GM12878 (cell line): Measurements from ENCODE around the gene PLEKHM3. TPM values are rescaled to one million over a fixed set of nuclear protein-coding genes. Genes with fewer than 3 reads are reported as not detected.

Source experiments
- ATAC-seq: fragments of 200-7000 bp; cut with Tn5 transposase; 3 replicates; pipeline ENCODE4 v1.9.1; 2020; ENCODE audit warnings: mild to moderate bottlenecking, moderate library complexity
- BruUV-seq: library from RNA; stranded (reverse); fragments of 400-500 nt; replicated peaks from 2 replicates; lab custom pipeline; 2021; lab: Mats Ljungman, UMichigan
- CTCF ChIA-PET: fragments of 300-600 bp; sonication (Branson Sonifier 250); formaldehyde crosslinking; extraction: SDS; loops from one replicate; lab custom pipeline; 2021; ENCODE audit warnings: inconsistent platforms; lab: Yijun Ruan, JAX
- POLR2A ChIA-PET: fragments of 350-600 bp; formaldehyde crosslinking; extraction: SDS; loops from one replicate; lab custom pipeline; 2021; ENCODE audit warnings: inconsistent platforms; lab: Charles Lee
- RAD21 ChIA-PET: fragments of 300-600 bp; sonication (Branson Sonifier 250); formaldehyde crosslinking; loops from one replicate; lab custom pipeline; 2023; ENCODE audit warnings: antibody characterized with exemption; ENCODE audit not compliant: unreplicated experiment; lab: Charles Lee
- SMC1A ChIA-PET: fragments of 300-600 bp; sonication (Branson Sonifier 250); formaldehyde crosslinking; loops from one replicate; lab custom pipeline; 2023; ENCODE audit not compliant: unreplicated experiment, uncharacterized antibody; lab: Charles Lee
- DNase-seq: peaks from one replicate; pipeline ENCODE4 v3.0.0-alpha.2; 2011; ENCODE audit warnings: low read depth, low spot score
- FAIRE-seq: peaks from 3 replicates; lab custom pipeline; 2011; peaks lifted over from hg19 to GRCh38; lab: Jason Lieb, UNC
- H2AFZ ChIP-seq: 2 replicates; pipeline ENCODE4 v1.6.0; 2011; ENCODE audit warnings: low read depth, low read length, control low read depth; ENCODE audit not compliant: control insufficient read depth
- H3K27ac ChIP-seq: 2 replicates; pipeline ENCODE4 v1.5.1; 2011; ENCODE audit warnings: control low read depth; ENCODE audit not compliant: control insufficient read depth, insufficient read depth
- H3K27me3 ChIP-seq, 2 experiments: replicated peaks in 1 of 2; 2 replicates each; pipeline versions ENCODE4 v1.6.0 to v1.6.1; 2011; ENCODE audit warnings: low read length in 1 of 2; ENCODE audit not compliant: control insufficient read depth in 2 of 2, insufficient read depth in 2 of 2
- H3K36me3 ChIP-seq, 2 experiments: 2 replicates each; pipeline ENCODE4 v1.5.1; 2011; ENCODE audit warnings: low read length in 1 of 2; ENCODE audit not compliant: control insufficient read depth in 2 of 2, insufficient read depth in 2 of 2
- H3K4me1 ChIP-seq: 2 replicates; pipeline ENCODE4 v1.6.1; 2011; ENCODE audit warnings: mild to moderate bottlenecking, low read length, moderate library complexity, mixed read lengths; ENCODE audit not compliant: control insufficient read depth, insufficient read depth
- H3K4me2 ChIP-seq: 2 replicates; pipeline ENCODE4 v1.6.0; 2011; ENCODE audit warnings: control low read depth; ENCODE audit not compliant: control insufficient read depth, insufficient read depth
- H3K4me3 ChIP-seq: fragments of 200-600 bp; sonication (generic); 2 replicates; pipeline ENCODE4 v1.5.1; 2016
- H3K79me2 ChIP-seq: 2 replicates; pipeline ENCODE4 v1.6.0; 2011; ENCODE audit warnings: low read length; ENCODE audit not compliant: control insufficient read depth, insufficient read depth
- H3K9ac ChIP-seq: 2 replicates; pipeline ENCODE4 v1.8.0; 2011; ENCODE audit warnings: low read length, control low read depth, mixed read lengths; ENCODE audit not compliant: control insufficient read depth, insufficient read depth
- H3K9me3 ChIP-seq: replicated peaks from 3 replicates; pipeline ENCODE4 v1.5.1; 2011; ENCODE audit warnings: mild to moderate bottlenecking, low read length; ENCODE audit not compliant: control insufficient read depth, insufficient read depth
- H4K20me1 ChIP-seq: 2 replicates; pipeline ENCODE4 v1.6.0; 2011; ENCODE audit not compliant: control insufficient read depth, insufficient read depth
- KDM1A ChIP-seq: fragments of 200-600 bp; sonication (generic); IDR thresholded peaks from 2 replicates; pipeline ENCODE4 v1.6.1; 2016; ENCODE audit warnings: borderline replicate concordance
- LARP7 ChIP-seq: fragments of 450-650 bp; IDR thresholded peaks from 2 replicates; pipeline ENCODE4 v1.6.1; 2017; ENCODE audit warnings: mild to moderate bottlenecking
- MYC ChIP-seq: IDR thresholded peaks from 2 replicates; pipeline ENCODE4 v1.6.1; 2011; ENCODE audit warnings: mild to moderate bottlenecking, low read length, moderate library complexity, inconsistent platforms; ENCODE audit not compliant: insufficient read depth, insufficient replicate concordance, insufficient read length, severe bottlenecking
- NBN ChIP-seq: fragments of 450-650 bp; IDR thresholded peaks from 2 replicates; pipeline ENCODE4 v1.6.1; 2016
- NRF1 ChIP-seq: conservative IDR thresholded peaks from 2 replicates; pipeline ENCODE4 v1.6.1; 2011; ENCODE audit warnings: mild to moderate bottlenecking, low read depth, low read length, improper control_type of control experiment
- RBBP5 ChIP-seq: fragments of 200-600 bp; sonication (generic); conservative IDR thresholded peaks from 2 replicates; pipeline ENCODE4 v1.6.1; 2016
- WGBS: methylation state at CpG from one replicate; pipeline ENCODE4 v1.1.6; 2016; ENCODE audit warnings: low lambda C conversion rate; ENCODE audit not compliant: insufficient replicate concordance, insufficient coverage; ENCODE audit errors: missing lambda C conversion rate; 5-methylcytosine and 5-hydroxymethylcytosine counted together
- in situ Hi-C: fragments of 300-500 bp; cut with MboI; formaldehyde crosslinking; loops from 9 replicates; pipeline ENCODE4 v1.14.3; 2018; ENCODE audit warnings: mixed read lengths
- intact Hi-C: fragments of 100-400 bp; cut with micrococcal nuclease; formaldehyde crosslinking; loops from one replicate; pipeline ENCODE4 v1.14.2; 2022; ENCODE audit not compliant: unreplicated experiment
- polyA plus RNA-seq, 11 experiments: library from polyadenylated mRNA; depleted of rRNA in 4 of 11; unstranded in 6 of 11; stranded (reverse) in 5 of 11; fragments of >200 nt; fragmentation: Nextera tagmentation in 4 of 11; fragmentation: Illumina TruSeq in 1 of 11; extraction: Ambion mirVana in 4 of 11; extraction: Trizol in 1 of 11; gene quantifications; 1 replicate in 1 of 11; 2 replicates in 10 of 11; pipeline versions ENCODE4 v1.2.1 to v1.2.3, GENCODE V29; 2011 to 2016; ENCODE audit warnings: inconsistent platforms in 2 of 11, missing spikeins in 2 of 11, low read depth in 1 of 11
- total RNA-seq, 4 experiments: library from RNA; depleted of rRNA in 3 of 4; stranded (reverse); fragments of >200 nt in 3 of 4; fragmentation: Illumina TruSeq in 1 of 4; extraction: Trizol in 1 of 4; gene quantifications; 2 replicates each; pipeline versions ENCODE4 v1.2.1 to v1.2.3, GENCODE V29; 2013 to 2021
- TF ChIP-seq, protein P1 (sequence below): fragments of 450-650 bp; IDR thresholded peaks from 2 replicates; pipeline ENCODE4 v1.6.1; 2017; ENCODE audit warnings: low read depth, mild to moderate bottlenecking, moderate library complexity
- TF ChIP-seq, protein P2 (sequence below): IDR thresholded peaks from 2 replicates; pipeline ENCODE4 v1.6.1; 2011; ENCODE audit warnings: borderline replicate concordance, low read depth, mild to moderate bottlenecking, moderate library complexity, low read length; ENCODE audit not compliant: insufficient read depth, poor library complexity, severe bottlenecking
- TF ChIP-seq, protein P3 (sequence below): fragments of 450-650 bp; IDR thresholded peaks from 2 replicates; pipeline ENCODE4 v1.6.1; 2016; ENCODE audit warnings: mild to moderate bottlenecking, moderate library complexity, borderline replicate concordance

PLEKHM3 gene
- total and polyA plus RNA-seq, 10 of the 15 experiments (the other 5 are each of a cell fraction or from before 2014, with no cell fraction given), result 1.4 to 5.6 (median 3.0) TPM

DNA sequence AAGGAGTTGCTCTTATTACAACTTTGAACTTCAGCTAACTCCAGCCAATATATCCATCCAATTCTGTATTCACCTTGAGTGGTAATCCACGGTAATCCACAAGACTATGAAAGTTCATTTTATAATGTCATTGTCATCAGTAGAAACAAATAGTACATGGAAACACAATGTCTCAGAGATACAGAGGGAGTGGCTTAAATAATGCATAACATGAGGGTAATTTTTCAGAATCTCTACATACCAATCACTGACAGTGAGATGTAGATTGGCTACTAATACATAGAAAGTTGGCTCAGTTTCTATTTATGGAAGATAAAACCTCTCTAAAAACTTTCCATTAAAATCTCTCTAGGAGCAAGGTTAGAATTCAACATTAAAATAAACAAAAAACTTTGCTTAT lies 93.2 kb downstream of the PLEKHM3 start:
- ATAC-seq (no peak), FAIRE-seq (no peak)
- no TSS peak for BruUV-seq
- RAD21 ChIA-PET, result no interaction called here
- Histone ChIP-seq H4K20me1 (no peaks in the 10 kb centered on the region), H3K27me3 (no peaks in the 10 kb centered on the region), H3K36me3 (no peaks in the 10 kb centered on the region)
- CTCF ChIA-PET, result no interaction called here
- SMC1A ChIA-PET, result interaction anchor here (1.2 kb wide), 1 partner anchor 175 kb away, joined by 3 read pairs; no protein-coding TSS in a partner anchor
- TF ChIP-seq NBN, result no peak
- TF ChIP-seq NRF1, result no peak
- TF ChIP-seq, protein P1, sequence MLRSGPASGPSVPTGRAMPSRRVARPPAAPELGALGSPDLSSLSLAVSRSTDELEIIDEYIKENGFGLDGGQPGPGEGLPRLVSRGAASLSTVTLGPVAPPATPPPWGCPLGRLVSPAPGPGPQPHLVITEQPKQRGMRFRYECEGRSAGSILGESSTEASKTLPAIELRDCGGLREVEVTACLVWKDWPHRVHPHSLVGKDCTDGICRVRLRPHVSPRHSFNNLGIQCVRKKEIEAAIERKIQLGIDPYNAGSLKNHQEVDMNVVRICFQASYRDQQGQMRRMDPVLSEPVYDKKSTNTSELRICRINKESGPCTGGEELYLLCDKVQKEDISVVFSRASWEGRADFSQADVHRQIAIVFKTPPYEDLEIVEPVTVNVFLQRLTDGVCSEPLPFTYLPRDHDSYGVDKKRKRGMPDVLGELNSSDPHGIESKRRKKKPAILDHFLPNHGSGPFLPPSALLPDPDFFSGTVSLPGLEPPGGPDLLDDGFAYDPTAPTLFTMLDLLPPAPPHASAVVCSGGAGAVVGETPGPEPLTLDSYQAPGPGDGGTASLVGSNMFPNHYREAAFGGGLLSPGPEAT, result no peak
- TF ChIP-seq RBBP5, result no peak
- TF ChIP-seq, protein P2, sequence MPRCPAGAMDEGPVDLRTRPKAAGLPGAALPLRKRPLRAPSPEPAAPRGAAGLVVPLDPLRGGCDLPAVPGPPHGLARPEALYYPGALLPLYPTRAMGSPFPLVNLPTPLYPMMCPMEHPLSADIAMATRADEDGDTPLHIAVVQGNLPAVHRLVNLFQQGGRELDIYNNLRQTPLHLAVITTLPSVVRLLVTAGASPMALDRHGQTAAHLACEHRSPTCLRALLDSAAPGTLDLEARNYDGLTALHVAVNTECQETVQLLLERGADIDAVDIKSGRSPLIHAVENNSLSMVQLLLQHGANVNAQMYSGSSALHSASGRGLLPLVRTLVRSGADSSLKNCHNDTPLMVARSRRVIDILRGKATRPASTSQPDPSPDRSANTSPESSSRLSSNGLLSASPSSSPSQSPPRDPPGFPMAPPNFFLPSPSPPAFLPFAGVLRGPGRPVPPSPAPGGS, result no peak
- no peak for TF ChIP-seq MYC
- TF ChIP-seq, protein P3, sequence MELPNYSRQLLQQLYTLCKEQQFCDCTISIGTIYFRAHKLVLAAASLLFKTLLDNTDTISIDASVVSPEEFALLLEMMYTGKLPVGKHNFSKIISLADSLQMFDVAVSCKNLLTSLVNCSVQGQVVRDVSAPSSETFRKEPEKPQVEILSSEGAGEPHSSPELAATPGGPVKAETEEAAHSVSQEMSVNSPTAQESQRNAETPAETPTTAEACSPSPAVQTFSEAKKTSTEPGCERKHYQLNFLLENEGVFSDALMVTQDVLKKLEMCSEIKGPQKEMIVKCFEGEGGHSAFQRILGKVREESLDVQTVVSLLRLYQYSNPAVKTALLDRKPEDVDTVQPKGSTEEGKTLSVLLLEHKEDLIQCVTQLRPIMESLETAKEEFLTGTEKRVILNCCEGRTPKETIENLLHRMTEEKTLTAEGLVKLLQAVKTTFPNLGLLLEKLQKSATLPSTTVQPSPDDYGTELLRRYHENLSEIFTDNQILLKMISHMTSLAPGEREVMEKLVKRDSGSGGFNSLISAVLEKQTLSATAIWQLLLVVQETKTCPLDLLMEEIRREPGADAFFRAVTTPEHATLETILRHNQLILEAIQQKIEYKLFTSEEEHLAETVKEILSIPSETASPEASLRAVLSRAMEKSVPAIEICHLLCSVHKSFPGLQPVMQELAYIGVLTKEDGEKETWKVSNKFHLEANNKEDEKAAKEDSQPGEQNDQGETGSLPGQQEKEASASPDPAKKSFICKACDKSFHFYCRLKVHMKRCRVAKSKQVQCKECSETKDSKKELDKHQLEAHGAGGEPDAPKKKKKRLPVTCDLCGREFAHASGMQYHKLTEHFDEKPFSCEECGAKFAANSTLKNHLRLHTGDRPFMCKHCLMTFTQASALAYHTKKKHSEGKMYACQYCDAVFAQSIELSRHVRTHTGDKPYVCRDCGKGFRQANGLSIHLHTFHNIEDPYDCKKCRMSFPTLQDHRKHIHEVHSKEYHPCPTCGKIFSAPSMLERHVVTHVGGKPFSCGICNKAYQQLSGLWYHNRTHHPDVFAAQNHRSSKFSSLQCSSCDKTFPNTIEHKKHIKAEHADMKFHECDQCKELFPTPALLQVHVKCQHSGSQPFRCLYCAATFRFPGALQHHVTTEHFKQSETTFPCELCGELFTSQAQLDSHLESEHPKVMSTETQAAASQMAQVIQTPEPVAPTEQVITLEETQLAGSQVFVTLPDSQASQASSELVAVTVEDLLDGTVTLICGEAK, result no peak
- TF ChIP-seq LARP7, result no peak
- no peak for TF ChIP-seq KDM1A
- TF ChIP-seq, all 136 proteins: peak for 0
- H2AFZ ChIP-seq, result no peak overlapping the region
- intact Hi-C loops (no loop called here), in situ Hi-C loops (no loop called here)
- no peak for DNase-seq
- H3K4me2 ChIP-seq, result no peak overlapping the region
- no peaks in the 10 kb centered on the region for H3K9me3 ChIP-seq
- no peak overlapping the region for H3K9ac ChIP-seq
- POLR2A ChIA-PET, result no interaction called here
- no peaks in the 10 kb centered on the region for H3K4me1 ChIP-seq
- H3K79me2 ChIP-seq, result no peaks in the 10 kb centered on the region
- no peak overlapping the region for H3K4me3 ChIP-seq
- no peak overlapping the region for H3K27ac ChIP-seq
- 96% methylated on average over 1 of the region's 1 CpG for WGBS
